AG04450 (cell line): ENCODE measurements around the gene TEK. TPM values are rescaled to one million over a fixed set of nuclear protein-coding genes. Genes with fewer than 3 reads are reported as not detected.

ENCODE experiments used
- CTCF ChIA-PET: fragments of 300-600, 350-600 bp; formaldehyde crosslinking; extraction: SDS; loops from one replicate; lab custom pipeline; 2022; ENCODE audit warnings: antibody characterized with exemption, inconsistent platforms; lab: Charles Lee
- POLR2A ChIA-PET: fragments of 350-600 bp; formaldehyde crosslinking; extraction: SDS; loops from one replicate; lab custom pipeline; 2021; ENCODE audit warnings: antibody characterized with exemption, inconsistent platforms; lab: Yijun Ruan, JAX
- DNase-seq: peaks from one replicate; pipeline ENCODE4 v3.0.0-alpha.2; 2011; ENCODE audit warnings: low read depth, low spot score
- H3K27ac ChIP-seq: one replicate; pipeline ENCODE4 v1.5.1; 2012; ENCODE audit warnings: low read depth, low read length, control low read depth
- H3K27me3 ChIP-seq: one replicate; pipeline ENCODE4 v1.6.0; 2012; ENCODE audit warnings: low read length; ENCODE audit not compliant: control insufficient read depth, insufficient read depth
- H3K4me3 ChIP-seq: 2 replicates; pipeline ENCODE4 v1.5.1; 2011; ENCODE audit warnings: mild to moderate bottlenecking, low read depth, low read length, control low read depth
- H3K9me3 ChIP-seq: 2 replicates; pipeline ENCODE4 v1.5.1; 2012; ENCODE audit warnings: low read length; ENCODE audit not compliant: control insufficient read depth, insufficient read depth
- polyA plus RNA-seq: library from polyadenylated mRNA; depleted of rRNA; stranded (reverse); fragments of >200 nt; gene quantifications from 2 replicates; pipeline ENCODE4 v1.2.3, GENCODE V29; 2011
- TF ChIP-seq, protein P1 (sequence below): IDR thresholded peaks from 2 replicates; pipeline ENCODE4 v1.5.1; 2011; ENCODE audit warnings: low read depth, low read length, control low read depth, inconsistent platforms

TEK gene
- polyA plus RNA-seq, 1 experiment: 35.2 TPM

DNA sequence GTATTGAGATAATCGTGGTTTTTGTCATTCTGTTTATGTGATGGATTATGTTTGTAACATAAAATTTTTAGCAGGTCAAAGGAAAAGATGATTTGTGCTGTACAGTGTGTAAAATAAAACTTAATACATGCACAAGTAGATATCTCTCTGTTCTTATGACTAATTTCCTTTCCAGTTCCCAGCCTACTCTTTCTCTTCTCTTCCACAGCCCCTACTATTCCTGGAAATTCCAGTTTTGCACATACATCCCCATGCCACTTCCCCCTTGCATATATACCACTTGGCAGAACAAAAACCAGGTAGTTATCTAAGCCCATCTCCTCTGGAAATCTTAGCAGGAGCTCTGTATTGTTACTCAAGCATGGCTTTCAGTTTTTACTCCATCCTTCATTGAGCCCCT lies 20.2 kb downstream of the TEK start:
- TF ChIP-seq, protein P1, sequence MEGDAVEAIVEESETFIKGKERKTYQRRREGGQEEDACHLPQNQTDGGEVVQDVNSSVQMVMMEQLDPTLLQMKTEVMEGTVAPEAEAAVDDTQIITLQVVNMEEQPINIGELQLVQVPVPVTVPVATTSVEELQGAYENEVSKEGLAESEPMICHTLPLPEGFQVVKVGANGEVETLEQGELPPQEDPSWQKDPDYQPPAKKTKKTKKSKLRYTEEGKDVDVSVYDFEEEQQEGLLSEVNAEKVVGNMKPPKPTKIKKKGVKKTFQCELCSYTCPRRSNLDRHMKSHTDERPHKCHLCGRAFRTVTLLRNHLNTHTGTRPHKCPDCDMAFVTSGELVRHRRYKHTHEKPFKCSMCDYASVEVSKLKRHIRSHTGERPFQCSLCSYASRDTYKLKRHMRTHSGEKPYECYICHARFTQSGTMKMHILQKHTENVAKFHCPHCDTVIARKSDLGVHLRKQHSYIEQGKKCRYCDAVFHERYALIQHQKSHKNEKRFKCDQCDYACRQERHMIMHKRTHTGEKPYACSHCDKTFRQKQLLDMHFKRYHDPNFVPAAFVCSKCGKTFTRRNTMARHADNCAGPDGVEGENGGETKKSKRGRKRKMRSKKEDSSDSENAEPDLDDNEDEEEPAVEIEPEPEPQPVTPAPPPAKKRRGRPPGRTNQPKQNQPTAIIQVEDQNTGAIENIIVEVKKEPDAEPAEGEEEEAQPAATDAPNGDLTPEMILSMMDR: no peak
- Histone ChIP-seq H3K27me3 (no peaks in the 10 kb centered on the region), H3K27ac (no peak overlapping the region), H3K4me3 (no peak overlapping the region), H3K9me3 (no peaks in the 10 kb centered on the region; the same call in 1 of the 2 replicates)
- no peak for DNase-seq
- CTCF ChIA-PET: interaction anchor here (1.9 kb wide), 1 partner anchor 147 kb away, joined by 5 read pairs; no protein-coding TSS in a partner anchor
- POLR2A ChIA-PET: no interaction called here

GRCh38 chr9:27131731-27132130 lies 22.7 kb downstream of the TEK start:
- no peaks in the 10 kb centered on the region for H3K9me3 ChIP-seq
- no peak overlapping the region for H3K27ac ChIP-seq
- TF ChIP-seq, protein P1: no peak
- POLR2A ChIA-PET: interaction anchor here (0.7 to 1.1 kb wide), 7 partner anchors 9 to 91 kb away, joined by 3 to 8 read pairs (median 4); no protein-coding TSS in a partner anchor
- no peak overlapping the region for H3K4me3 ChIP-seq
- no peak for DNase-seq
- H3K27me3 ChIP-seq: no peaks in the 10 kb centered on the region
- CTCF ChIA-PET: interaction anchor here (0.7 to 1.7 kb wide), 3 partner anchors 45 to 145 kb away, joined by 3 to 5 read pairs (median 3); no protein-coding TSS in a partner anchor

DNA sequence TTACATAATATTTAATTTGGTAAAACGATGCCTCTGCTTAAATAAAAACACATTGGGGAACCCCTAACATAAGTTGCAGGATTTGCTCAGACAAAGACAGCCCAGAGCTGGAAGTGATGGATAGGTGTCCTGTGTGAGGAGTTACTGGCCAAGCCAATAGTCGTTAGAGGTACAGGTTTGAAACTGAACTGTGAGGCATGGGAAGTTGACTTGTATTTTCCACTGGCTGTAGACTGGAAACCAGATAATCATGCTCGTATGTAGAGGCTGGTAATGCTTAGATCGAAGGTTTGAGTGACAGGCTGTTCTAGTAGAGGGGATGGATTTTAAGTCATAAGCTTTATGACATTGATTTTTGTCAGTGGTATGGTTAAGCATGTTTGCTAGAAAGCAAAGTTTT lies 24.8 kb downstream of the TEK start:
- ChIA-PET POLR2A (no interaction called here), CTCF (interaction anchor here (0.6 kb wide), 1 partner anchor 10 kb away, joined by 3 read pairs; no protein-coding TSS in a partner anchor)
- no peaks in the 10 kb centered on the region for H3K9me3 ChIP-seq
- H3K27me3 ChIP-seq: no peaks in the 10 kb centered on the region
- no peak overlapping the region for H3K4me3 ChIP-seq
- no peak for DNase-seq
- TF ChIP-seq, protein P1: no peak
- H3K27ac ChIP-seq: no peak overlapping the region

DNA sequence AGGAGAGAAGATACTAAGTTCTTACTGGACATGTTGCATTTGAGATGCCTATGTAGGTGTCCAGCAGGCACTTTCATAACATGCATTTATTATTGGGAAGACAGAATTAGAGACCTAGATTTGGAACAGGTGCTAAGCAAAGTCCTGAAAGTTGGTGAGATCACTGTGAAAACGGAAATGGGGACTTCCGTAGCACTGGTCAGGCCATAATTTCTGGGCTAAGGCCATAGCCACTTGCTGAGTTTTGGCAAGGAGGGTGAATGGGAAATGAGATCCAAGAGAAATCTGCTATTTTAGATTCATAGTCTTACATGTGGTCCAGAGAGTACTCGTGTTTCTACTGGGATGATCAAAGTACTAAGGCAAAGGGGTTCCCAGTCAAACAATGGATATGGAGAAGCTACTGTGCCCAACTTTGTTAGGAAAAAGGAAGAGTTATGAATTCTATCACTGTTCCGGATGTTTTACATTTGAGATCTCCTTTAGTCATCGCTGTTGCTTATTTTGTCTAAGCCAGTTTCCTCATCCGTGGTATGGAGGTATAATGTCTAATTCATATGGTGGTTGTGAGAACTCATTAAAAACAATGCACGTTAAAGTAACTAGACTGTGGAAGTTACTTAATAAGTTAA lies 33.4 kb downstream of the TEK start:
- DNase-seq: no peak
- Histone ChIP-seq H3K9me3 (no peaks in the 10 kb centered on the region), H3K27ac (no peak overlapping the region), H3K27me3 (no peaks in the 10 kb centered on the region), H3K4me3 (no peak overlapping the region)
- CTCF ChIA-PET: no interaction called here
- TF ChIP-seq, protein P1: no peak
- POLR2A ChIA-PET: no interaction called here

- POLR2A ChIA-PET: no interaction called here
These were observed 36.1 kb downstream of the TEK start for GRCh38 chr9:27145143-27145542.

More at GRCh38 chr9:27145143-27145542, 36.1 kb downstream of the TEK start:
- DNase-seq: no peak
- TF ChIP-seq, protein P1: no peak
- Histone ChIP-seq H3K27me3 (no peaks in the 10 kb centered on the region), H3K4me3 (no peak overlapping the region), H3K9me3 (no peaks in the 10 kb centered on the region), H3K27ac (no peak overlapping the region)
- CTCF ChIA-PET: interaction anchor here (1.0 to 1.2 kb wide), 2 partner anchors 14 to 102 kb away, joined by 3 read pairs; no protein-coding TSS in a partner anchor
